Spleen (tissue), 11 donors: ENCODE data around the gene KCNQ5. TPM values are rescaled to one million over a fixed set of nuclear protein-coding genes. Genes with fewer than 3 reads are reported as not detected.

Experiments
- DNase-seq: peaks from one replicate; pipeline ENCODE4 v3.0.0-alpha.2; 2020
- H3K27ac ChIP-seq, 8 donors: fragments of 200-600 bp; sonication (generic) in 7 of 8; 1 replicate in 4 of 8; 2 replicates in 4 of 8; pipeline versions ENCODE4 v1.5.0 to v1.8.0; 2016 to 2021; ENCODE audit warnings: inconsistent platforms in 4 of 8, mild to moderate bottlenecking in 4 of 8, moderate library complexity in 1 of 8
- H3K27me3 ChIP-seq, 7 donors: fragments of 200-600 bp; sonication (generic) in 6 of 7; replicated peaks in 1 of 7; 1 replicate in 4 of 7; 2 replicates in 3 of 7; pipeline versions ENCODE4 v1.5.0 to v1.8.0; 2016 to 2021; ENCODE audit warnings: inconsistent platforms in 3 of 7, mild to moderate bottlenecking in 1 of 7
- H3K36me3 ChIP-seq, 6 donors: fragments of 200-600 bp; sonication (generic) in 5 of 6; 1 replicate in 4 of 6; 2 replicates in 2 of 6; pipeline versions ENCODE4 v1.5.0 to v1.8.0; 2016 to 2021; ENCODE audit warnings: inconsistent platforms in 2 of 6
- H3K4me1 ChIP-seq, 6 donors: fragments of 200-600 bp; sonication (generic) in 5 of 6; 1 replicate in 3 of 6; 2 replicates in 3 of 6; pipeline versions ENCODE4 v1.5.0 to v1.8.0; 2016 to 2021; ENCODE audit warnings: inconsistent platforms in 3 of 6
- H3K4me3 ChIP-seq, 8 donors: fragments of 200-600 bp; sonication (generic) in 7 of 8; 1 replicate in 4 of 8; 2 replicates in 4 of 8; pipeline versions ENCODE4 v1.5.0 to v1.8.0; 2016 to 2021; ENCODE audit warnings: inconsistent platforms in 4 of 8, mild to moderate bottlenecking in 4 of 8, moderate library complexity in 2 of 8
- H3K9me3 ChIP-seq, 8 donors: fragments of 200-600 bp; sonication (generic) in 7 of 8; 1 replicate in 4 of 8; 2 replicates in 4 of 8; pipeline versions ENCODE4 v1.5.0 to v1.8.0; 2016 to 2021; ENCODE audit warnings: inconsistent platforms in 4 of 8
- POLR2A ChIP-seq, 3 donors: fragments of 450-650 bp; IDR thresholded peaks; one replicate each; pipeline ENCODE4 v1.5.1; 2017; ENCODE audit warnings: antibody characterized with exemption in 3 of 3, mild to moderate bottlenecking in 1 of 3
- POLR2AphosphoS5 ChIP-seq, 3 donors: sonication (generic); formaldehyde crosslinking; IDR thresholded peaks; one replicate each; pipeline ENCODE4 v1.5.1; 2017; ENCODE audit warnings: antibody characterized with exemption in 3 of 3
- WGBS, 5 donors: extraction: QIAGEN DNeasy Blood & Tissue Kit in 3 of 5; methylation state at CpG; one replicate each; pipeline versions ENCODE4 v1.1.5 to v1.1.7; 2013 to 2018; 5-methylcytosine and 5-hydroxymethylcytosine counted together
- intact Hi-C: fragments of 100-400 bp; cut with DNase I; formaldehyde crosslinking; loops from one replicate; pipeline ENCODE4 v1.15.0; 2023; ENCODE audit warnings: low total_unique reads
- polyA plus RNA-seq, 3 donors: library from polyadenylated mRNA; stranded (reverse); fragments of 200-250 nt; gene quantifications; one replicate each; pipeline ENCODE4 v1.2.1, GENCODE V29; 2013
- total RNA-seq, 7 donors: library from RNA; depleted of rRNA in 3 of 7; stranded (reverse); fragments of >200 nt in 3 of 7; fragmentation: NEBNext Ultra II Directional in 4 of 7; extraction: Animal tissue kit (Norgen Biotek cat#: 25700) in 4 of 7; gene quantifications; one replicate each; pipeline versions ENCODE4 v1.1.0 to v1.2.1, GENCODE V29; 2016 to 2021
- TF ChIP-seq, protein P1 (sequence below), 11 experiments: fragments of 200-600 bp in 7 of 11; fragments of 450-650 bp in 4 of 11; sonication (generic) in 4 of 11; IDR thresholded peaks in 8 of 11; conservative IDR thresholded peaks in 3 of 11; 1 replicate in 7 of 11; 2 replicates in 4 of 11; pipeline versions ENCODE4 v1.4.0 to v1.8.0; 2016 to 2021; ENCODE audit warnings: antibody characterized with exemption in 11 of 11, inconsistent platforms in 4 of 11, mild to moderate bottlenecking in 1 of 11
- donor health status: healthy with polysubstance abuse.
- donor health status: DM: no; HTN: no; CAD: no; lungs with moderate emphysema.
- donor health status: DM: no; HTN: no; CAD: no.
- donor health status: Bipolar disorder and iron deficiency.
- donor health status: healthy.
- donor health status: DM: no; HTN: no; CAD: no.
- donor health status: DM: yes; HTN: yes; CAD: no.

KCNQ5 gene
- total and polyA plus RNA-seq, 10 donors = 1.3 to 8.7 (median 4.4) TPM

GRCh38 chr6:73123632-73124329 lies 501.9 kb downstream of the KCNQ5 start:
- intact Hi-C loops = no loop called here
- WGBS, 5 donors = 64 to 84% (median 82%) methylated on average over 2 of the region's 2 CpGs
- no peak overlapping the region for H3K27ac ChIP-seq

GRCh38 chr6:73129653-73130443 lies 508.0 kb downstream of the KCNQ5 start:
- no peak for TF ChIP-seq POLR2AphosphoS5 (IDR thresholded peaks at IDR 0.05)
- TF ChIP-seq, protein P1, sequence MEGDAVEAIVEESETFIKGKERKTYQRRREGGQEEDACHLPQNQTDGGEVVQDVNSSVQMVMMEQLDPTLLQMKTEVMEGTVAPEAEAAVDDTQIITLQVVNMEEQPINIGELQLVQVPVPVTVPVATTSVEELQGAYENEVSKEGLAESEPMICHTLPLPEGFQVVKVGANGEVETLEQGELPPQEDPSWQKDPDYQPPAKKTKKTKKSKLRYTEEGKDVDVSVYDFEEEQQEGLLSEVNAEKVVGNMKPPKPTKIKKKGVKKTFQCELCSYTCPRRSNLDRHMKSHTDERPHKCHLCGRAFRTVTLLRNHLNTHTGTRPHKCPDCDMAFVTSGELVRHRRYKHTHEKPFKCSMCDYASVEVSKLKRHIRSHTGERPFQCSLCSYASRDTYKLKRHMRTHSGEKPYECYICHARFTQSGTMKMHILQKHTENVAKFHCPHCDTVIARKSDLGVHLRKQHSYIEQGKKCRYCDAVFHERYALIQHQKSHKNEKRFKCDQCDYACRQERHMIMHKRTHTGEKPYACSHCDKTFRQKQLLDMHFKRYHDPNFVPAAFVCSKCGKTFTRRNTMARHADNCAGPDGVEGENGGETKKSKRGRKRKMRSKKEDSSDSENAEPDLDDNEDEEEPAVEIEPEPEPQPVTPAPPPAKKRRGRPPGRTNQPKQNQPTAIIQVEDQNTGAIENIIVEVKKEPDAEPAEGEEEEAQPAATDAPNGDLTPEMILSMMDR (IDR thresholded peaks at IDR 0.05 in 8 of 11, conservative IDR thresholded peaks at IDR 0.05 in 3 of 11) = peak; percentile 65 to 88 (median 79)
- Histone ChIP-seq H3K9me3 (no peaks in the 10 kb centered on the region), H3K4me3 (peak overlapping the region in 1 of 8 donors; percentile 23), H3K4me1 (peaks cover 0 to 8% (median 3%) of the 10 kb centered on the region in 6 donors), H3K27me3 (no peaks in the 10 kb centered on the region), H3K36me3 (no peaks in the 10 kb centered on the region), H3K27ac (no peak overlapping the region)
- WGBS, 5 donors = 21 to 28% (median 23%) methylated on average over 14 of the region's 14 CpGs
- intact Hi-C loops = loop anchor here (5.0 kb wide), 1 partner anchor 513 kb away; no protein-coding TSS in a partner anchor
- DNase-seq = peak; percentile 92

More at GRCh38 chr6:73123632-73124329, 501.9 kb downstream of the KCNQ5 start:
- TF ChIP-seq POLR2AphosphoS5 (IDR thresholded peaks at IDR 0.05) (no peak), POLR2A (IDR thresholded peaks at IDR 0.05) (no peak)
- TF ChIP-seq, protein P1 (IDR thresholded peaks at IDR 0.05 in 8 of 11, conservative IDR thresholded peaks at IDR 0.05 in 3 of 11) = no peak
- no peak for DNase-seq
- Histone ChIP-seq H3K9me3 (no peaks in the 10 kb centered on the region), H3K4me1 (no peaks in the 10 kb centered on the region), H3K36me3 (peaks cover 0 to 10% (median 0%) of the 10 kb centered on the region in 6 donors), H3K27me3 (no peaks in the 10 kb centered on the region), H3K4me3 (no peak overlapping the region)

GRCh38 chr6:73131706-73132105 lies 509.8 kb downstream of the KCNQ5 start:
- H3K27ac ChIP-seq = no peak overlapping the region
- WGBS, 5 donors = 74 to 90% (median 79%) methylated on average over 4 of the region's 4 CpGs
- H3K9me3 ChIP-seq = no peaks in the 10 kb centered on the region
- H3K4me1 ChIP-seq = peaks cover 0 to 8% (median 3%) of the 10 kb centered on the region in 6 donors
- H3K4me3 ChIP-seq = no peak overlapping the region
- intact Hi-C loops = loop anchor here (5.0 kb wide), 1 partner anchor 514 kb away; no protein-coding TSS in a partner anchor
- TF ChIP-seq POLR2AphosphoS5 (IDR thresholded peaks at IDR 0.05) (no peak), POLR2A (IDR thresholded peaks at IDR 0.05) (no peak)
- TF ChIP-seq, protein P1 (IDR thresholded peaks at IDR 0.05 in 8 of 11, conservative IDR thresholded peaks at IDR 0.05 in 3 of 11) = no peak
- H3K36me3 ChIP-seq = no peaks in the 10 kb centered on the region
- no peak for DNase-seq
- no peaks in the 10 kb centered on the region for H3K27me3 ChIP-seq

GRCh38 chr6:73134588-73134987 lies 512.7 kb downstream of the KCNQ5 start:
- DNase-seq = no peak
- H3K36me3 ChIP-seq = no peaks in the 10 kb centered on the region
- H3K4me1 ChIP-seq = peaks cover 0 to 6% (median 2%) of the 10 kb centered on the region in 6 donors
- H3K27ac ChIP-seq = no peak overlapping the region
- intact Hi-C loops = loop anchor here (5.0 kb wide), 1 partner anchor 517 kb away; no protein-coding TSS in a partner anchor
- H3K27me3 ChIP-seq = no peaks in the 10 kb centered on the region
- no peak overlapping the region for H3K4me3 ChIP-seq
- TF ChIP-seq POLR2AphosphoS5 (IDR thresholded peaks at IDR 0.05) = no peak
- TF ChIP-seq, protein P1 (IDR thresholded peaks at IDR 0.05 in 8 of 11, conservative IDR thresholded peaks at IDR 0.05 in 3 of 11) = no peak
- no peak for TF ChIP-seq POLR2A (IDR thresholded peaks at IDR 0.05)
- WGBS, 5 donors = 85 to 90% (median 86%) methylated on average over 11 of the region's 11 CpGs
- no peaks in the 10 kb centered on the region for H3K9me3 ChIP-seq
